Measurements from ENCODE around the gene NOL4L.
"Not testable (repeated sequence)": the region's sequence is repeated elsewhere in the genome, so short reads cannot be mapped to it uniquely, and the experiment has no call there.

The NOL4L gene

DNA sequence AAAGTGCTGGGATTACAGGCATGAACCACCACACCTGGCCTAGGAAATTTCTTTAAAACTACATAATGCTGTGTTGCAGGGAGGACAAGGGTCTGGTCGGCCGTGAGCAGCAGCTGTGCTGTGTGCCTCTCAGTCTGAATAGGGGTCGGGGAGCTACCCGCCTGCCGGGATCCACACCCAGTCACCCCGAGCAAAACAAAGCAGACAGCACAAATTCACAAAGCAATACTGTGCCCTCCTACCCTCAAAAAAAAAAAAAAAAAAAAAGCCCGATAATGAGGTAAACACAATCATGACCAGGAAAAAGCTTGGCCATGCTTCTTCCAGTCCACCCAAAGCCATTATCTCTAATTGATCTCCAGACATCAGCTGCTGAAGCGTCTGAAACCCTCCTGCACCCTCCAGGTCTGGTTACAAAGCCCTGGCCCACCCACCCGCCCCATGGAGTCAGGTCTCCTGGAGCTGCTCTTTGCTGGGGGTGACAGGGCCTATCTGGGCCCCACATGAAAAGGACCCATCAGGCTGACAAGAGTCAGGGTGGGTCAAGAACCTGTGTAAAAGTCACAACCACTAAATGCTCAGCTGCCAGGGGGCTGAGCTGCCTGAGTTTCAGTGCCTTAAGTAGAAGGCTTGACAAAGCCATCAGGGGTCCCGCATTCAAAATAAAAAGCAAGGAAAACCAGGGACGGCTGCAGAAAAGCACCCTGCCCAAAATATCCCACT, 88.2 kb downstream of the NOL4L start:
- TF ChIP-seq, protein P1, sequence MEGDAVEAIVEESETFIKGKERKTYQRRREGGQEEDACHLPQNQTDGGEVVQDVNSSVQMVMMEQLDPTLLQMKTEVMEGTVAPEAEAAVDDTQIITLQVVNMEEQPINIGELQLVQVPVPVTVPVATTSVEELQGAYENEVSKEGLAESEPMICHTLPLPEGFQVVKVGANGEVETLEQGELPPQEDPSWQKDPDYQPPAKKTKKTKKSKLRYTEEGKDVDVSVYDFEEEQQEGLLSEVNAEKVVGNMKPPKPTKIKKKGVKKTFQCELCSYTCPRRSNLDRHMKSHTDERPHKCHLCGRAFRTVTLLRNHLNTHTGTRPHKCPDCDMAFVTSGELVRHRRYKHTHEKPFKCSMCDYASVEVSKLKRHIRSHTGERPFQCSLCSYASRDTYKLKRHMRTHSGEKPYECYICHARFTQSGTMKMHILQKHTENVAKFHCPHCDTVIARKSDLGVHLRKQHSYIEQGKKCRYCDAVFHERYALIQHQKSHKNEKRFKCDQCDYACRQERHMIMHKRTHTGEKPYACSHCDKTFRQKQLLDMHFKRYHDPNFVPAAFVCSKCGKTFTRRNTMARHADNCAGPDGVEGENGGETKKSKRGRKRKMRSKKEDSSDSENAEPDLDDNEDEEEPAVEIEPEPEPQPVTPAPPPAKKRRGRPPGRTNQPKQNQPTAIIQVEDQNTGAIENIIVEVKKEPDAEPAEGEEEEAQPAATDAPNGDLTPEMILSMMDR (IDR thresholded peaks at IDR 0.05; ENCODE audit: control insufficient read depth, extremely low read depth, insufficient read depth), result no peak
- H3K4me3 ChIP-seq (ENCODE audit: low read depth, low read length), result no peak overlapping the region
- DNase-seq (ENCODE audit: low read depth), result no peak

DNA sequence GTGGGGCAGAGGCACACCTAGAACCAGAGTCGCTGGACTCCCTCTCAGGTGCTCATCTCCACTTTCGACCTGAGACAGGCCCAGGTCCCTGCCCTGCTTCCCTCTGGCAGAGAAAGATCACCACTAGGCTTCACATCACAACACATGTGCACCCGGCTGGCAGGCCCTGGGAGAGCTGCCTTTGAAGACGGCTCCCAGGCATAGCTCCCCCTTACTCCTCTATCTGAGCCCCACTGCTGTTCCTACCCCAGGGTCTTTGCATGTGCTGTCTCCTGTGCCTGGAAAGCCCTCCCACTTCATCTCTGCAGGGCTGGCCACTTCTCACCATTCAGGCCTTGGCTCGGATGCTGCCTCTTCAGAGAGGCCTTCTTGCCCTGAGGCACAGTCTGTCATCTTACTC, 89.2 kb downstream of the NOL4L start:
- DNase-seq (ENCODE audit: low read depth), result no peak
- H3K4me3 ChIP-seq (ENCODE audit: low read depth, low read length), result no peak overlapping the region
- TF ChIP-seq, protein P1 (IDR thresholded peaks at IDR 0.05; ENCODE audit: control insufficient read depth, extremely low read depth, insufficient read depth), result no peak

DNA sequence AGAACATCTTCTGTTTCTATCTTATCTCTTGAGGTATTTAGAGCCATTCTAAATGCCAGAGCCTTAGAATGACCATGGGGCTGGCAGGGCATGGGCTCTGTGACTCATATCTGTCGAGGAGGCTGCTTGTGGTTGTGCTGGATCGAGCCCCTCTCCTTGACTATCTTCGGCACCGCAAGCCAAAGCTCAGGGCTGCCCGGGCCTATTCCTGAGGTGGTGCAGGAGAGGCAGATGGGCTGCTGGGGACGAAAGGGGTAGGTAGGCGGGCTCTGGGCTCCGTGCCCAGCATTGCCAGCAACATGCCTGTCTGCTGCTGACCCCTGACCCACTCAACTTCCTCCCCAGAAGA, 89.9 kb downstream of the NOL4L start:
- no peak for DNase-seq (ENCODE audit: low read depth)
- TF ChIP-seq, protein P1 (IDR thresholded peaks at IDR 0.05; ENCODE audit: control insufficient read depth, extremely low read depth, insufficient read depth), result no peak

DNA sequence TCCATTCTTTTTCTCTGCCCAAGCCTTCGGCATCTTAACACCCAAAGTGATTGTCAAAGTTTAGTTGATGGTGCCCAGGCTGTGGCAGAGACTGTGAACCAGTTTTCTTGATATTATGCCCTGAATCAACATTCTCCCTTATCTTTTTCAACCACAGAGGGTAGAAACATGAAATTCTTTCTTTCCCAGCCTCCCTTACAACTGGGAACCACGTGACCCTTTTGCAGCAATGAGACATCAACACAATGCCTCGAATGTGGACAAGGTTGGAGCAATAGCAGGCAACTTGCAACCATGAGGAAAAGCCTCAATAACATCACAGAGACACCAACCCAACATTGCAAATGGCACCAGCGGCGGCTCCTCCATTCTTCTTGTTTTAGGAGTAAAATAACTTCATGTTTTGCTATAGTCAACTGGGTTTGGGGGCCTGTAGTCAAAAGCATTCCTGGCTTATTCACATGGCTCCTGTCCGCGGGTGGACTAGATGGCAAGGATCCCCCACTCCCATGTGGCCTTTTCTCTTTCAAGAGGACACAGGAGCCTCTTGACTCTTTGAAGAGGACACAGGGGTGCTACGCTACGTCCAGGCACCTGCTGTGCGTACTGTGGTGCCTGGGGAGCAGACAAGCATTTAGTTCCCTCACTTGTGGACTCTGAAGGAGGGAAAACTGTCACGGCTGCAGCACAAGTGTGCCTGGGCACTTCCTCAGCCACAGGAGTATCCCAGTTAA, 90.5 kb downstream of the NOL4L start:
- no peak overlapping the region for H3K4me3 ChIP-seq (ENCODE audit: low read depth, low read length)
- DNase-seq (ENCODE audit: low read depth), result no peak
- TF ChIP-seq, protein P1 (IDR thresholded peaks at IDR 0.05; ENCODE audit: control insufficient read depth, extremely low read depth, insufficient read depth), result no peak

More for the DNA sequence above, 89.9 kb downstream of the NOL4L start:
- H3K4me3 ChIP-seq (ENCODE audit: low read depth, low read length), result no peak overlapping the region

DNA sequence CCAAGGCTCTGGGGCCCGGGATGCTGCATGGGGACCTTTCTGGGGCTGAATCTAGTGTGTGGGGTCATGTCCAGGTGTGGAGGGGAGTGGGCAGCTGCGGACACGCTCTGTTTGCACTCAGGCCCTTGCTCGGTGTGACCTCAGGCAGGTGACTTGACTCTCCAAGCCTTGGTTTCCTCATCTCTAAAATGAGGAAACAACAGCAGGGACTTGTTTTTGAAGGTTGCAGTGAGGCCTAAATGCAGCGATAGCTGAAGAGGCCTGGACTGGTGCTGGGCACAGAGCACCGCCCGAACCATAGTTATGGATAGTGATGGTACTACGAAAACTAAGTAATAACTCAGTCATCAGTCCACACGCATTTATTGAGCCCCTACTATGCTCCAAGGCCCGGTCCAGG, 91.8 kb downstream of the NOL4L start:
- TF ChIP-seq, protein P1 (IDR thresholded peaks at IDR 0.05; ENCODE audit: control insufficient read depth, extremely low read depth, insufficient read depth), result no peak
- H3K4me3 ChIP-seq (ENCODE audit: low read depth, low read length), result no peak overlapping the region
- DNase-seq (ENCODE audit: low read depth), result no peak

DNA sequence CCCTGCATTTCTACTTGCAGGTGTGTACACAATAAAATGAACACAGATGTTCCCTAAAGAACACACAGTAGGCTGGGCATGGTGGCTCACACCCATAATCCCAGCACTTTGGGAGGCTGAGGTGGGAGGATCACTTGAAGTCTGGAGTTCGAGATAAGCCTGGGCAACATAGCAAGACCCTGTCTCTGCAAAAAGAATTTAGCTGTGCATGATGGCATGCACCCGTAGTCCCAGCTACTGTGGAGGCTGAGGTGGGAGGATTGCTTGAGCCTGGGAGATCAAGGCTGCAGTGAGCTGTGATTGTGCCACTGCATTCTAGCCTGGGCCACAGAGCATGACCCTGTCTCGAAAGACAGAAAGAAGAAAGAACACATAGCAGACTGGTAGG, 93.4 kb downstream of the NOL4L start:
- not testable (repeated sequence) for DNase-seq (ENCODE audit: low read depth); H3K4me3 ChIP-seq (ENCODE audit: low read depth, low read length)

DNA sequence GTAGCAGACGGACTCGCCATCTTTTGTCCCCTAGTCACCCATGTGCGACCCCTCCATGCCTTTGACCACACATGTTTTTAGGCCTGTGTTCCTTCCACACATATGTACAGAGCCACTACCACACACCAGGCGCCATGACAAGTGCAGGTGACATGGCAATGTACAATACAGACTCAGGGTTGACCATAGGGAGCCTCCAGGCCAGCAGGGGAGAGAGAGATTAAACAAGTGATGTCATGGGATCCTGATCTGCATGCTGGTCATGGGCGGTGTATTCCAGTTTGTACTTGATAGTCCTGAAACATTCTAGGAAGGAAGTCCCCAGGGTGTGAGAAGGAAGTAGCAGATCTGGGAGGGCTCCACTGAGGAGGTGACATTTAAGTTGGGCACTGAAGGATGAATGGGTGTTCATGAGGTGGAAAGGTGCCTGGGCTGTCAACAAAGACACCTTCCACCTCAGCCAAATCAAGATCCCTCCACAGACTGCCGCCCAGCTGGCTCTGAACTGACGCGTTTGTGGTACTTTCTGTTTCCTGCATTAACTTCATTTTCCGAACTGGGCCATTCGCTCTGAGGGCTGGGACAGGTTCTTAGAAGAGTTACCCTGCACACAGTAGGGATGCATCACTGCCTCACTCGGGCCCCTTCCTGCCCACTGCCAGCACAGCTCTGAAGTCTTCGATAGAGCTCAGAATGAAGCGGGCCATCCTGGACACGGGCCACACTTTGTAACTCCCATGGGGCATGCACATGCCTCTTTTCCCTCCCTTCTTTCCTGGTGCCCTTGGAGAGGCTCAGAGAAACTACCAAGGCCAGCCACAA, 94.0 kb downstream of the NOL4L start:
- no peak for DNase-seq (ENCODE audit: low read depth)

More for the DNA sequence above, 94.0 kb downstream of the NOL4L start:
- TF ChIP-seq, protein P1 (IDR thresholded peaks at IDR 0.05; ENCODE audit: control insufficient read depth, extremely low read depth, insufficient read depth), result no peak
- H3K4me3 ChIP-seq (ENCODE audit: low read depth, low read length), result no peak overlapping the region

Measured in LNCaP clone FGC (cell line).